Suprapubic skin (tissue), 4 donors: ENCODE measurements around the gene RASSF5. TPM values are rescaled to one million over a fixed set of nuclear protein-coding genes. Genes with fewer than 3 reads are reported as not detected.
"Not testable (repeated sequence)": the region's sequence is repeated elsewhere in the genome, so short reads cannot be mapped to it uniquely, and the experiment has no call there.

ENCODE experiments used
- DNase-seq, 2 donors: peaks; one replicate each; pipeline ENCODE4 v3.0.0-alpha.2; 2019; ENCODE audit warnings: low spot score in 2 of 2
- H3K27ac ChIP-seq: fragments of 200-600 bp; sonication (generic); one replicate; pipeline ENCODE4 v1.5.1; 2019
- H3K27me3 ChIP-seq: fragments of 200-600 bp; sonication (generic); one replicate; pipeline ENCODE4 v1.5.1; 2019
- H3K36me3 ChIP-seq: fragments of 200-600 bp; sonication (generic); one replicate; pipeline ENCODE4 v1.5.1; 2019
- H3K4me1 ChIP-seq: fragments of 200-600 bp; sonication (generic); one replicate; pipeline ENCODE4 v1.5.1; 2019
- H3K4me3 ChIP-seq: fragments of 200-600 bp; sonication (generic); one replicate; pipeline ENCODE4 v1.5.1; 2019; ENCODE audit warnings: mild to moderate bottlenecking
- H3K9me3 ChIP-seq: fragments of 200-600 bp; sonication (generic); one replicate; pipeline ENCODE4 v1.5.1; 2019
- CTCF ChIP-seq, 2 donors: fragments of 200-600 bp in 1 of 2; fragments of 450-650 bp in 1 of 2; sonication (generic) in 1 of 2; IDR thresholded peaks; one replicate each; pipeline ENCODE4 v1.5.1; 2016 to 2019; ENCODE audit warnings: antibody characterized with exemption in 2 of 2, mild to moderate bottlenecking in 1 of 2, moderate library complexity in 1 of 2
- EP300 ChIP-seq: sonication (generic); formaldehyde crosslinking; IDR thresholded peaks from one replicate; pipeline ENCODE4 v1.6.1; 2017; ENCODE audit warnings: antibody characterized with exemption
- POLR2A ChIP-seq, 2 donors: fragments of 450-650 bp; IDR thresholded peaks; one replicate each; pipeline ENCODE4 v1.6.1; 2017; ENCODE audit warnings: antibody characterized with exemption in 2 of 2, mild to moderate bottlenecking in 2 of 2, moderate library complexity in 2 of 2
- POLR2AphosphoS5 ChIP-seq, 3 donors: sonication (generic); formaldehyde crosslinking; IDR thresholded peaks; one replicate each; pipeline ENCODE4 v1.6.1; 2017; ENCODE audit warnings: antibody characterized with exemption in 3 of 3
- WGBS: methylation state at CpG from one replicate; pipeline ENCODE4 v1.1.5; 2018; 5-methylcytosine and 5-hydroxymethylcytosine counted together
- total RNA-seq, 4 donors: library from RNA; depleted of rRNA; stranded (reverse); fragments of >200 nt; gene quantifications; one replicate each; pipeline ENCODE4 v1.1.0, GENCODE V29; 2016

RASSF5 gene
- total RNA-seq, 4 donors from 2014 or later: 34.8 to 74.5 (median 64.9) TPM

- H3K4me3 ChIP-seq: no peak overlapping the region
- H3K9me3 ChIP-seq: no peaks in the 10 kb centered on the region
- 65% methylated on average over 4 of the region's 4 CpGs for WGBS
- no peak overlapping the region for H3K27ac ChIP-seq
- H3K27me3 ChIP-seq: no peaks in the 10 kb centered on the region
- peaks cover 35% of the 10 kb centered on the region for H3K4me1 ChIP-seq
- no peak for TF ChIP-seq EP300
- no peak for TF ChIP-seq POLR2AphosphoS5 (IDR thresholded peaks at IDR 0.05)
- TF ChIP-seq POLR2A (IDR thresholded peaks at IDR 0.05): no peak
- no peak for TF ChIP-seq CTCF (IDR thresholded peaks at IDR 0.05)
- peak in 1 of 2 donors; percentile 17 for DNase-seq
- H3K36me3 ChIP-seq: no peaks in the 10 kb centered on the region
Measured at GRCh38 chr1:206578978-206579374, 71.6 kb downstream of the RASSF5 start.

GRCh38 chr1:206579747-206580437 is 72.6 kb downstream of the RASSF5 start:
- WGBS: 63% methylated on average over 11 of the region's 11 CpGs
- TF ChIP-seq EP300: no peak
- no peak for TF ChIP-seq CTCF (IDR thresholded peaks at IDR 0.05)
- no peak for TF ChIP-seq POLR2A (IDR thresholded peaks at IDR 0.05)
- TF ChIP-seq POLR2AphosphoS5 (IDR thresholded peaks at IDR 0.05): no peak
- Histone ChIP-seq H3K4me1 (peaks cover 44% of the 10 kb centered on the region), H3K9me3 (no peaks in the 10 kb centered on the region), H3K36me3 (peaks cover 4% of the 10 kb centered on the region), H3K27me3 (no peaks in the 10 kb centered on the region), H3K27ac (peak overlapping the region; percentile 57), H3K4me3 (no peak overlapping the region)
- DNase-seq: peak in 1 of 2 donors; percentile 80

GRCh38 chr1:206580438-206581113 is 73.2 kb downstream of the RASSF5 start:
- Histone ChIP-seq H3K4me1 (peaks cover 51% of the 10 kb centered on the region), H3K27ac (peak overlapping the region; percentile 57)
- 94% methylated on average over 7 of the region's 8 CpGs for WGBS

GRCh38 chr1:206581114-206581497 is 73.8 kb downstream of the RASSF5 start:
- not testable (repeated sequence) for H3K27me3 ChIP-seq, H3K4me3 ChIP-seq, H3K9me3 ChIP-seq
- Histone ChIP-seq H3K36me3 (peaks cover 12% of the 10 kb centered on the region), H3K27ac (peak overlapping the region; percentile 57), H3K4me1 (peaks cover 51% of the 10 kb centered on the region)
- WGBS: 82% methylated on average over 7 of the region's 7 CpGs
- DNase-seq: peak in 1 of 2 donors; percentile 33

More at GRCh38 chr1:206580438-206581113, 73.2 kb downstream of the RASSF5 start:
- Histone ChIP-seq H3K27me3 (no peaks in the 10 kb centered on the region), H3K9me3 (no peaks in the 10 kb centered on the region), H3K4me3 (no peak overlapping the region), H3K36me3 (peaks cover 11% of the 10 kb centered on the region)
- TF ChIP-seq POLR2A (IDR thresholded peaks at IDR 0.05) (no peak), POLR2AphosphoS5 (IDR thresholded peaks at IDR 0.05) (no peak), EP300 (no peak), CTCF (IDR thresholded peaks at IDR 0.05) (no peak)
- DNase-seq: peak in 1 of 2 donors; percentile 55

GRCh38 chr1:206581571-206581981 is 74.2 kb downstream of the RASSF5 start:
- TF ChIP-seq POLR2A (IDR thresholded peaks at IDR 0.05): no peak
- 33% methylated on average over 10 of the region's 10 CpGs for WGBS

GRCh38 chr1:206582537-206582936 is 75.2 kb downstream of the RASSF5 start:
- Histone ChIP-seq H3K9me3 (no peaks in the 10 kb centered on the region), H3K4me3 (no peak overlapping the region), H3K4me1 (peaks cover 63% of the 10 kb centered on the region), H3K36me3 (peaks cover 26% of the 10 kb centered on the region), H3K27ac (no peak overlapping the region), H3K27me3 (no peaks in the 10 kb centered on the region)
- TF ChIP-seq POLR2AphosphoS5 (IDR thresholded peaks at IDR 0.05) (no peak), EP300 (no peak), POLR2A (IDR thresholded peaks at IDR 0.05) (no peak), CTCF (IDR thresholded peaks at IDR 0.05) (no peak)
- peak in 1 of 2 donors; percentile 33 for DNase-seq
- WGBS: 75% methylated on average over 5 of the region's 5 CpGs

More at GRCh38 chr1:206581571-206581981, 74.2 kb downstream of the RASSF5 start:
- Histone ChIP-seq H3K4me3 (no peak overlapping the region), H3K27ac (no peak overlapping the region), H3K27me3 (no peaks in the 10 kb centered on the region), H3K36me3 (peaks cover 17% of the 10 kb centered on the region), H3K4me1 (peaks cover 53% of the 10 kb centered on the region), H3K9me3 (no peaks in the 10 kb centered on the region)
- DNase-seq: peak in 1 of 2 donors; percentile 58
